ENCODE results near the gene DCST1. TPM values are rescaled to one million over a fixed set of nuclear protein-coding genes. Genes with fewer than 3 reads are reported as not detected.

DCST1 gene
- total RNA-seq, 2 donors from 2014 or later = not detected

DNA sequence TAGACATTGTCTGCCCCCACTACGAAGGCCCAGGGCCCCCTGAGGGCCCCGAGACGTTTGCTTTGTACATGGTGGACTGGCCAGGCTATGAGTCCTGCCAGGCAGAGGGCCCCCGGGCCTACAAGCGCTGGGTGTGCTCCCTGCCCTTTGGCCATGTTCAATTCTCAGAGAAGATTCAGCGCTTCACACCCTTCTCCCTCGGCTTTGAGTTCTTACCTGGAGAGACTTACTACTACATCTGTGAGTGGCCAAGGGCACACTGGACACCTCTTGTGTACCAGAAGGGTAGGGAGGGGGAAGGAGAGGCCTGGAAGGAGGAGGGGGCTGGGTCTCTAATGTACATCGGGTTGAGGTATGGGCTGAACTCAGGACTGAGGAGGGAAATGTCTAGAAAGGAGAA lies 33.2 kb downstream of the DCST1 start:
- WGBS, 2 donors = 71 to 82% methylated on average over 1 to 8 of the region's 8 CpGs
- intact Hi-C loops (cut with DNase I) = no loop called here
- TF ChIP-seq, protein P1, sequence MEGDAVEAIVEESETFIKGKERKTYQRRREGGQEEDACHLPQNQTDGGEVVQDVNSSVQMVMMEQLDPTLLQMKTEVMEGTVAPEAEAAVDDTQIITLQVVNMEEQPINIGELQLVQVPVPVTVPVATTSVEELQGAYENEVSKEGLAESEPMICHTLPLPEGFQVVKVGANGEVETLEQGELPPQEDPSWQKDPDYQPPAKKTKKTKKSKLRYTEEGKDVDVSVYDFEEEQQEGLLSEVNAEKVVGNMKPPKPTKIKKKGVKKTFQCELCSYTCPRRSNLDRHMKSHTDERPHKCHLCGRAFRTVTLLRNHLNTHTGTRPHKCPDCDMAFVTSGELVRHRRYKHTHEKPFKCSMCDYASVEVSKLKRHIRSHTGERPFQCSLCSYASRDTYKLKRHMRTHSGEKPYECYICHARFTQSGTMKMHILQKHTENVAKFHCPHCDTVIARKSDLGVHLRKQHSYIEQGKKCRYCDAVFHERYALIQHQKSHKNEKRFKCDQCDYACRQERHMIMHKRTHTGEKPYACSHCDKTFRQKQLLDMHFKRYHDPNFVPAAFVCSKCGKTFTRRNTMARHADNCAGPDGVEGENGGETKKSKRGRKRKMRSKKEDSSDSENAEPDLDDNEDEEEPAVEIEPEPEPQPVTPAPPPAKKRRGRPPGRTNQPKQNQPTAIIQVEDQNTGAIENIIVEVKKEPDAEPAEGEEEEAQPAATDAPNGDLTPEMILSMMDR (IDR thresholded peaks at IDR 0.05) = no peak
- TF ChIP-seq POLR2A (IDR thresholded peaks at IDR 0.05) = no peak

DNA sequence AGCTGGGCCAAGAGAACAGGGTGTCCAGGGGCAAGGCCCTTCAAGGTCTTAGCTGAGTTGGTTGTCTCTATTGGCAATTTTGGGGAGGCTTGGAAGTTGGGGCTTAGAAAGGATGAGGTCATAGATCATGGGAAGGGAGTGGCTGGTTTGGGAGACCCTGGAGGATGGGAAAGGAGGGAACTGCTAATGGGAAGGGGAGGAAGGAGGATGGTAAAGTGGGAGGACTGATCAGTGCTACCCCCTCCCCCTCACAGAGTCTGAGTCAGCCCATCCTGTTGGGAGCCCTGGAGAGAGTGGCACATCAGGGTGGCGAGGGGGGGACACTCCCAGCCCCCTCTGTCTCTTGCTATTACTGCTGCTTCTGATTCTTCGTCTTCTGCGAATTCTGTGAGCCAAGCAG lies 35.0 kb downstream of the DCST1 start:
- ATAC-seq (no peak), DNase-seq (no peak)
- H3K36me3 ChIP-seq (replicated peaks in 1 of 2; ENCODE audit: insufficient read depth in 1 of 2, low read depth in 2 of 2) = no peaks in the 10 kb centered on the region
- H3K27ac ChIP-seq = no peak overlapping the region
- no peak overlapping the region for H3K4me3 ChIP-seq
- WGBS, 2 donors = 90 to 92% methylated on average over 3 of the region's 3 CpGs
- no peaks in the 10 kb centered on the region for H3K9me3 ChIP-seq
- intact Hi-C loops (cut with DNase I) = no loop called here
- no peak for TF ChIP-seq POLR2A (IDR thresholded peaks at IDR 0.05)
- TF ChIP-seq, protein P1 (IDR thresholded peaks at IDR 0.05) = no peak
- peaks cover 28% of the 10 kb centered on the region for H3K4me1 ChIP-seq
- H3K27me3 ChIP-seq = no peaks in the 10 kb centered on the region

More for the DNA sequence above, 33.2 kb downstream of the DCST1 start:
- H3K4me1 ChIP-seq = peaks cover 45% of the 10 kb centered on the region
- no peaks in the 10 kb centered on the region for H3K36me3 ChIP-seq (replicated peaks in 1 of 2; ENCODE audit: insufficient read depth in 1 of 2, low read depth in 2 of 2)
- no peak overlapping the region for H3K4me3 ChIP-seq
- H3K27ac ChIP-seq = no peak overlapping the region
- DNase-seq = no peak
- no peaks in the 10 kb centered on the region for H3K9me3 ChIP-seq
- H3K27me3 ChIP-seq = no peaks in the 10 kb centered on the region
- no peak for ATAC-seq

DNA sequence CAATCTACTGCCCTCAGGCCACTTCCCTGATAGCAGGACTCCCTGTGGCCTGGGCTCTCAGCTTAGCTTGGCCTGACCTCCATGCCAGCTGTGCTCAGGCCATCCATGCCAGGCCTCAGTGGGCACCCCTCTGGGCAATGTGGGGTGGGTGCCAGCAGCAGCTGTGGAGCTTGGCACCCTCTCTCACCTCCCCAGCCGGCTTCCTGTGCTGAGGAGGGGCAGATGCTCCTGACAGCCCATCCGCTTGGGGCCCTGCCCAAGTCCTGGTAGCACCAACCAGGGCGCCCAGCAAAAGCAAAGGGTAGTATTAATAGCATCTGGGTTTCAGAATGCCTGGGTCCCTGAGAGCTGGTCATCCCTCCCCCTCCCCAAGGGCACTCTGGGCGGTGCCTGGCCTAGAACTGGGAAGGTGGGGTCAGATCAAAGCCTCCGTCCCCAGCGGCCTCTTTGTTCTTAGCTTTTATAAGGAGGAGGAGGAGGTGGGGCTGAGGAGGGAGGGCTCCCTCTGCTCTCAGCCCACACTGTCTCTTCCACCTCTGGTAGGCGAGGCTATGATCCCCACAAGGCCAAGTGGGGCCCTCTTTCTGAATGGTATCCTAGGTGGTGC lies 36.0 kb downstream of the DCST1 start:
- no peak overlapping the region for H3K4me3 ChIP-seq
- H3K9me3 ChIP-seq = no peaks in the 10 kb centered on the region
- no peak overlapping the region for H3K27ac ChIP-seq
- no peaks in the 10 kb centered on the region for H3K36me3 ChIP-seq (replicated peaks in 1 of 2; ENCODE audit: insufficient read depth in 1 of 2, low read depth in 2 of 2)
- WGBS, 2 donors = 76 to 100% methylated on average over 2 to 7 of the region's 7 CpGs
- intact Hi-C loops (cut with DNase I) = no loop called here
- ATAC-seq (no peak), DNase-seq (no peak)
- TF ChIP-seq, protein P1 (IDR thresholded peaks at IDR 0.05) = no peak
- TF ChIP-seq POLR2A (IDR thresholded peaks at IDR 0.05) = no peak
- H3K4me1 ChIP-seq = peaks cover 21% of the 10 kb centered on the region
- H3K27me3 ChIP-seq = no peaks in the 10 kb centered on the region

DNA sequence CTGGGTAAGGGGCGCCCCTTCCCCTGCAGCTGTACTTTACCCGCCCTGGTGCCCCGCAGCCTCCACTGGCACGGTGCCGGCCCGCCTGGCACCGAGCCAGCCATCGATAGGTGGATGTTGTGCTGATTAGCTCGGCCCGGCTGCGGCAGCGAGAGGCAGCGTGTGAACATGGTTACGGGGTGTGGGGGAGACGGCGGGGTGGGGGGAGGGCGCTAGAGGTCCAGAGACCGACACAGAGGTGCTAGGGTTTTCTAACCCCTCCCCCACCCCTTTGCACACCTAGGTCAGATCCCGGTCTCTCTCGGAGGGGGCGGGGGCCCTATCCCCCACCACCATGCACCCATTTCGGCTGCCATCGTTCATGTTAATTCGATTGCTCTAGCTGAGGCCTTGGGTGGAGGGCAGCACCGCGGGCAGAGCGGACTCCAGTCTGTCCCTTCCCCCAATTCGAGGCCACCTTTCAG lies 36.6 kb downstream of the DCST1 start:
- DNase-seq = no peak
- intact Hi-C loops (cut with DNase I) = no loop called here
- 20 to 39% methylated on average over 5 to 19 of the region's 28 CpGs for WGBS, 2 donors

More for the DNA sequence above, 36.6 kb downstream of the DCST1 start:
- TF ChIP-seq, protein P1 (IDR thresholded peaks at IDR 0.05) = no peak
- no peak for TF ChIP-seq POLR2A (IDR thresholded peaks at IDR 0.05)
- no peaks in the 10 kb centered on the region for H3K36me3 ChIP-seq (replicated peaks in 1 of 2; ENCODE audit: insufficient read depth in 1 of 2, low read depth in 2 of 2)
- no peaks in the 10 kb centered on the region for H3K27me3 ChIP-seq
- H3K4me3 ChIP-seq = no peak overlapping the region
- no peak for ATAC-seq
- peaks cover 16% of the 10 kb centered on the region for H3K4me1 ChIP-seq
- no peak overlapping the region for H3K27ac ChIP-seq
- no peaks in the 10 kb centered on the region for H3K9me3 ChIP-seq

All from body of pancreas (tissue), 4 donors.